Stimulated activated CD4-positive, alpha-beta T cell treated with anti-CD3 and anti-CD28 coated beads, Interleukin-1b, Interleukin-23, amount 100 ng/mL, for 1 hour (primary cell): Measurements from ENCODE around the gene IL4I1.
"Not testable (repeated sequence)": the region's sequence is repeated elsewhere in the genome, so short reads cannot be mapped to it uniquely, and the experiment has no call there.

ENCODE experiments used
- DNase-seq, 2 donors: peaks; one replicate each; pipeline ENCODE4 v3.0.0-alpha.2; 2020; ENCODE audit warnings: low read depth in 2 of 2

The IL4I1 gene

GRCh38 chr19:49896863-49897621 is at the start of gene IL4I1:
TSS of gene IL4I1 (minus strand) at chr19:49896887. CDS start at chr19:49896160, 727 bp downstream.
- DNase-seq, result peak; percentile 30 to 36

- no peak for DNase-seq
Observed at GRCh38 chr19:49946415-49946814, 49.7 kb upstream of the IL4I1 start.

GRCh38 chr19:49944567-49944966 is 47.9 kb upstream of the IL4I1 start:
- not testable (repeated sequence) for DNase-seq

- no peak for DNase-seq
Observed at GRCh38 chr19:49940482-49940791, 43.8 kb upstream of the IL4I1 start.

- DNase-seq, result no peak
Observed at GRCh38 chr19:49939721-49940481, 43.2 kb upstream of the IL4I1 start.

DNA sequence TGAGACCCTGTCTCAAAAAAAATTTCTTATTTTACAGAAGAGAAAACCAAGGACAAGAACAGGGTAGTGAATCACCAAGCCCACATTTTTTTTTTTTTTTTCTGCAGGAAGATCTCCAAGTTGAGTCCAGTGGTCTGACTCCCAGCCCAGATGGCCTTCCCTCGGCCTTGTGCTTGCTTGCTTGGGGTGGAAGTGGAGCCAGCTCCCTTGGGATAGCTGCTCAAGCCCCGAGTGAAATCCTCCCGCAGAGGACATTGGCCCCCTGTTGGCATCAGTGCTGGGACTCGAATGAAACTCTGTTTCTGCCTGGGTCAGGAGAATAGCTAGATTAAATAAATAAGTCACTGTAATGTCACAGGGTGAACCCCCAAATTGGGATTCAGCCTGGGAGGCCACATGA is 42.0 kb upstream of the IL4I1 start:
- DNase-seq, result no peak

- peak; percentile 51 to 70 for DNase-seq
Observed at GRCh38 chr19:49937750-49938381, 41.2 kb upstream of the IL4I1 start.

GRCh38 chr19:49936549-49936948 is 39.9 kb upstream of the IL4I1 start:
- no peak for DNase-seq

GRCh38 chr19:49933643-49934042 is 37.0 kb upstream of the IL4I1 start:
- DNase-seq, result no peak

GRCh38 chr19:49932731-49933131 is 36.0 kb upstream of the IL4I1 start:
- no peak for DNase-seq

- DNase-seq, result no peak
Observed at GRCh38 chr19:49932041-49932451, 35.4 kb upstream of the IL4I1 start.

DNA sequence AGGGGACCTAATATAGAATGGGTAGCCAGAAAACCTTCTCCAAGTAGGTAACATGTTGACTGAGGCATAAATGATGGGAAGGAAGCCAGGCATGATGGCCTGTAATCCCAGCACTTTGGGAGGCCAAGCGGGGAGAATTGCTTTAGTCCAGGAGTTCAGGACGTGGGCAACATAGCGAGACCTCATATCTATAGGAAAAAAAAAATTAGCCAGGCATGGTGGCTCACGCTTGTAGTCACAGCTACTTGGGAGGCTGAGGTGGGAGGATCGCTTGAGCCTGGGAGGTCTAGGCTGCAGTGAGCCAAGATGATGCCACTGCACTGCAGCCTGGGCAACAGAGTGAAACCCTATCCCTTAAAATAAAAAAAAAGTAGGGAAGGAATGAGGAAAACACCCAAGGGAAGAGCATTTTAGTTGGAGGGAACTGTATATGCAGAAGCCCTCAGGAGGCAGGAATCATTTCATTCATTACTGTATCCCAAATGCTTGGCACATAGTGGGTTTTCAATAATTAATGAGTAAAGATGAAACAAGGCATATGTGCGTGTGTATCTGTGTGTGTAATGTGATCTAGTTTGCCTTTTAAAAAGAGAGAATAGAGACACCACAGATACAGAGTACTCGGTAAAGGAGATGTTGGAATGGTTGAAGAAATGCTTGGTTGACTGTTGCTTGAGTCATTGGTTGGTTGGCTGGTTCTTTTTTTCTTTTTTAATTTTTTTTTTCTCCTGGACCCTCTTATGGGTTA is 34.8 kb upstream of the IL4I1 start:
- DNase-seq, result no peak

DNA sequence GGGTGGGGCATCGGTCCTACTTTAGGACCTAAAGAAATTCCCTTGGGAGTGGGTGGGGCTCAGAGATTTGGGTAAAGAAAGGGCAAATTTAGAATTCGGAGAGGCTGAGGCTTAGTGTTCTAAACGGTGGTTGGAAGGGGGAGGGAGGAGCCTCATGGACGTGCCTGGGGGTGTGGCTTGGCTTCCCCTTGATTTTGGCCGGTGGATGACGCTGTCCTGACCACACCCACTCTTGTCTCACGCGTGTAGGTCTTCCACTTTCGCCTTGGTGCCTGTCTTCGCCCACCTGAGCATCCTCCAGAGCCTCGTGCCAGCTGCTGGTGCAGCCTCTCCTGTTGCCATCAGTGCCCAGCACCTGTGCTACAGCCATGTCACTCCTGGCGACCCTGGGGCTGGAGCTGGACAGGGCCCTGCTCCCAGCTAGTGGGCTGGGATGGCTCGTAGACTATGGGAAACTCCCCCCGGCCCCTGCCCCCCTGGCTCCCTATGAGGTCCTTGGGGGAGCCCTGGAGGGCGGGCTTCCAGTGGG is 33.9 kb upstream of the IL4I1 start:
- DNase-seq, result no peak

DNA sequence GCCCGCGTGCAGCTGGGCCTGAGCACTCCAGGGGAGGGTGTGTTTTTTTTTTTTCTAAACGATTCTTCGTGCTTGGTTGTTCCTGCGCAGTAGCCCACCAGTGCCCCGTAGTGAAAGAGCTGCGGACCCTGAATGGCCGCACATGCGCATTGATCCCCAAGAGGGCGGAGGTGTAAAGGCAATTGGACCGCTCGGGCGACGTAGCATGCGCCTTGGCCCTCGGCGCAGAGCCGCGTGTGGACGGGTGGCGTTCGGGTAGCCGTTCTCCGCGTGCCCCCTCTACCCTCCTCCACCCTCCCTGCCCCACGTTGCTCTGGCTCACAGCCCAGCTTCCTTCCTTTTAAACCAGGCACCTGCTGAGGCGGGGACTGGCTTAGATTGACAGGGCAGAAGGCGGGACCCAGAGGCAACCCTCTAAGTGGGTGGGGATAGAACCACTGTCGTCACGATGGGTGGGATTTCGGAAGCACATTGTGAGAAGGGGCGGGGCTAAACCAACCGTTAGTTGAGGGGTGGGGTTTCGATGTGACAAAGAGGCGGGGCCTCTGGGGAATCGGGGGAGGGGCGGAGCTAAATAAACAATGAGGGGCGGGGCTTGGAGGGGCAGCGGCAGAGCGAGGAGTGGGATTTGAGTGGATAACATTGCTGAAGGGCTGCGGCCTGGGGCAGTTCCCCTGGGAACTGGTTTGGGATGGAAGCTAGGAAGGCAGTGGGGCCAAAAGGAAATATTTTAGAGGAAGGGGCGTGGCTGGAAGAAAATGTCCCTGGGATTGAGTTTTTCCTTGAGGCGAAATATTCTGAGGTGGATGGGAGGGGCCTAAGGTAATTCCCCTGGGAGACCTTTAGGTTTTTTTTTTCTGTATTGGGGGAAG is 33.2 kb upstream of the IL4I1 start:
- DNase-seq, result peak; percentile 86 to 88

- DNase-seq, result peak; percentile 85 to 91
Observed at GRCh38 chr19:49929121-49929610, 32.5 kb upstream of the IL4I1 start, which contains the start of the genes ATF5 and NUP62. TSS of gene ATF5 (plus strand) at chr19:49929205. CDS start at chr19:49930851, 1,646 bp downstream. TSS of gene NUP62 (minus strand) at chr19:49929504. CDS start at chr19:49909807, 19,697 bp downstream.

DNA sequence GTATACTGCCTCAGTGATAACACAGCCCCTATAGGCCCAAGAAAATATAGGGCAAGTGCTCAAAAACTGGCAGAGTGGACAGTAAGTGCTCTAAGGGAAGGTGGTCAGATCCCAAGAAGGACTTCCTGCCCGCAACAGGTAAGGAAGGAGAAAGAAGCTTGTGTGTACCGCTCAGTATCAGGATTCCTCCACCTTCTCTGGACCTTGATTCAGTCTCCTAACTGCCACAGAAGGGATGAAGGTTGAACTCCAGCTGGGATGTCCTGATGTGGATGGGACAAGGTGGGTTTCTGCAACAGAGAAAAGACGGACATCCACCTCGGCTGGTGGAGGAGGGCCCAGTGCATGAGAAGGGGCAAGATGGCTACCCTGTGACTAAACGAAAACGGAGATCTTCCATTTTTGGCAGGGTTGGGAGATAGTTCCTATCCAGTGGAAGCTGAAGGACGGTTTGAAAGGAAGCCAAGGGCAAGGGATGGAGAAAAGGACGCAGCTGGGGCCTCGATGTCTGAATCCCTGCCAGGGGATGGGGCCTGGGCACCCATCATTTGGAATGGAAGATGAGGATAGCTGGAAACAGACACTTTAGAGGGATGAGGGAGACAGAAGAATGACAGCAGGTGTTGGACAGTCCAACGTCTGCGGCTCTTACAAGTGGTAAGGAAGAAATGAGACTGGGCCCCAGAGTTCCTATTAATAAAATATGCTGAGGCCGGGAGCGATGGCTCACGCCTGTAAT is 31.0 kb upstream of the IL4I1 start:
- no peak for DNase-seq

GRCh38 chr19:49926515-49926914 is 29.8 kb upstream of the IL4I1 start:
- no peak for DNase-seq

- no peak for DNase-seq
Observed at GRCh38 chr19:49925486-49925885, 28.8 kb upstream of the IL4I1 start.

- DNase-seq, result not testable (repeated sequence)
Observed at GRCh38 chr19:49924881-49925210, 28.2 kb upstream of the IL4I1 start.
